Lung microvascular endothelial cell (primary cell): ENCODE data around the gene SH3GL1. TPM values are rescaled to one million over a fixed set of nuclear protein-coding genes. Genes with fewer than 3 reads are reported as not detected.

Experiments
- DNase-seq, 2 donors: peaks; one replicate each; pipeline versions ENCODE4 v3.0.0 to v3.0.0-alpha.2; 2010; ENCODE audit warnings: low read depth in 2 of 2
- total RNA-seq: library from RNA; depleted of rRNA; stranded (reverse); fragments of >200 nt; gene quantifications from 2 replicates; pipeline ENCODE4 v1.2.1, GENCODE V29; 2014

Gene SH3GL1
- 41.9 and 44.9 TPM in 2 replicates for total RNA-seq

- peak; percentile 94 to 96 for DNase-seq
Observed at GRCh38 chr19:4400135-4400936, at the start of gene SH3GL1. Gene SH3GL1, minus strand, starts transcription at chr19:4400547. Its CDS starts 179 bp downstream, at chr19:4400368.

- no peak for DNase-seq
Observed at GRCh38 chr19:4449639-4450028, 49.3 kb upstream of the SH3GL1 start.

- DNase-seq = no peak
Observed at GRCh38 chr19:4449022-4449638, 48.8 kb upstream of the SH3GL1 start.

GRCh38 chr19:4448147-4448985 lies 48.0 kb upstream of the SH3GL1 start:
- DNase-seq = no peak

- no peak for DNase-seq
Observed at GRCh38 chr19:4447327-4448146, 47.2 kb upstream of the SH3GL1 start.

GRCh38 chr19:4446704-4447200 lies 46.4 kb upstream of the SH3GL1 start:
- DNase-seq = no peak

- no peak for DNase-seq
Observed at GRCh38 chr19:4445963-4446703, 45.8 kb upstream of the SH3GL1 start.

GRCh38 chr19:4444765-4445741 lies 44.7 kb upstream of the SH3GL1 start:
- DNase-seq = no peak

- no peak for DNase-seq
Observed at GRCh38 chr19:4443966-4444764, 43.8 kb upstream of the SH3GL1 start.

- no peak for DNase-seq
Observed at GRCh38 chr19:4443188-4443587, 42.8 kb upstream of the SH3GL1 start.

GRCh38 chr19:4442819-4443146 lies 42.4 kb upstream of the SH3GL1 start:
- DNase-seq = no peak

- DNase-seq = no peak
Observed at GRCh38 chr19:4441994-4442818, 41.9 kb upstream of the SH3GL1 start.

GRCh38 chr19:4439243-4439642 lies 38.9 kb upstream of the SH3GL1 start:
- DNase-seq = no peak

- DNase-seq = no peak
Observed at GRCh38 chr19:4437103-4437502, 36.8 kb upstream of the SH3GL1 start.

GRCh38 chr19:4436231-4436630 lies 35.9 kb upstream of the SH3GL1 start:
- DNase-seq = no peak

- DNase-seq = no peak
Observed at GRCh38 chr19:4434391-4434790, 34.0 kb upstream of the SH3GL1 start.

GRCh38 chr19:4432918-4433506 lies 32.7 kb upstream of the SH3GL1 start:
- DNase-seq = no peak
